ENCODE data around the gene ZDHHC18.

The ZDHHC18 gene

DNA sequence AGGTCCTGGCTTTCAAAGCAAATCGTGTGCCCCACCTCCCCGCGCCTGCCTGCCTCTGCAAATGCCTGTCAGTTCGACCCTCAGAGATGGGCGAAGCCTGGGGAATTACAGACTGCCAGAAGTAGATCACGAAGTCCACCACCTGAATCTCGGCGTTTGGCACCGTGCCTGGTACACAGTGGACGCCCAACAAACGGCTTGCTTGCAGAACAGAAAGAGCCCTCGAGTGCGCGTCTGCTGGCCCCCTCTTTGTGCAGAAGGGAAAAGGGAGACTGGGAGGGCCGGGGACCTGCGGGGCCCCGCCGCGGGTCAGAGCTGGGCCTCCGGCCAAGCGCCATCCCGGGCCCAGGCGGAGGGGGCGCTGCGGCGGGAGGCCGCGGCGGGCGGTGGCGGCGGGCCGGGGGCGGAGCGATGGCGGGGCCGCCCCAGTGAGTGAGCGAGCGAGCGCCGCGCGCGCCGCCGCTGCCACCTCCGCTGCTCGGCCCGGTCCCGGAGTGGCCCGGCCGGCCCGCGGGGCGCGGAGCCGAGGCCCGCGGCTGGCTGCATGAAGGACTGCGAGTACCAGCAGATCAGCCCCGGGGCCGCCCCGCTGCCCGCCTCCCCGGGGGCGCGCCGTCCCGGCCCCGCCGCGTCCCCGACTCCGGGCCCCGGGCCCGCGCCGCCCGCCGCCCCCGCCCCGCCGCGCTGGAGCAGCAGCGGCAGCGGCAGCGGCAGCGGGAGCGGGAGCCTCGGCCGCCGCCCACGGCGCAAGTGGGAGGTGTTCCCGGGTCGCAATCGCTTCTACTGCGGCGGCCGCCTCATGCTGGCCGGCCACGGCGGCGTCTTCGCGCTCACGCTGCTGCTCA, at the start of gene ZDHHC18:
Gene ZDHHC18 (plus strand): TSS at position 428 of the 845 bp plus-strand sequence. CDS start 117 bp downstream, at position 545.
- Histone ChIP-seq H3K4me1 (ENCODE audit: control insufficient read depth, low read depth, low read length) (peaks cover 5% of the 10 kb centered on the region), H3K4me3 (ENCODE audit: low read length) (peak within 1 kb of the TSS; percentile 55), H3K27me3 (ENCODE audit: control insufficient read depth, insufficient read depth, low read length) (no peaks in the 10 kb centered on the region), H3K27ac (ENCODE audit: low read length) (no peak within 1 kb of the TSS), H3K9me3 (ENCODE audit: control insufficient read depth, low read depth, low read length) (no peaks in the 10 kb centered on the region), H3K36me3 (ENCODE audit: control insufficient read depth, low read depth, low read length) (no peaks in the 10 kb centered on the region), H3K9ac (ENCODE audit: low read length) (peak within 1 kb of the TSS; percentile 43)

DNA sequence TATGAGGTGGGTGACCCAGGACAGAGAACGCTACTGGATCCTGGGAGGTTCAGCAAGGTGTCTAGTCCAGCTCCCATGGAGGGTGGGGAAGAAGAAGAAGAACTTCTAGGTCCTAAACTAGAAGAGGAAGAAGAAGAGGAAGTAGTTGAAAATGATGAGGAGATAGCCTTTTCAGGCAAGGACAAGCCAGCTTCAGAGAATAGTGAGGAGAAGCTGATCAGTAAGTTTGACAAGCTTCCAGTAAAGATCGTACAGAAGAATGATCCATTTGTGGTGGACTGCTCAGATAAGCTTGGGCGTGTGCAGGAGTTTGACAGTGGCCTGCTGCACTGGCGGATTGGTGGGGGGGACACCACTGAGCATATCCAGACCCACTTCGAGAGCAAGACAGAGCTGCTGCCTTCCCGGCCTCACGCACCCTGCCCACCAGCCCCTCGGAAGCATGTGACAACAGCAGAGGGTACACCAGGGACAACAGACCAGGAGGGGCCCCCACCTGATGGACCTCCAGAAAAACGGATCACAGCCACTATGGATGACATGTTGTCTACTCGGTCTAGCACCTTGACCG, 47.3 kb upstream of the ZDHHC18 start:
- Histone ChIP-seq H3K9me3 (ENCODE audit: control insufficient read depth, low read depth, low read length) (no peaks in the 10 kb centered on the region), H3K4me1 (ENCODE audit: control insufficient read depth, low read depth, low read length) (peaks cover 4% of the 10 kb centered on the region), H3K36me3 (ENCODE audit: control insufficient read depth, low read depth, low read length) (peaks cover 90% of the 10 kb centered on the region), H3K27me3 (ENCODE audit: control insufficient read depth, insufficient read depth, low read length) (no peaks in the 10 kb centered on the region), H3K9ac (ENCODE audit: low read length) (no peak overlapping the region), H3K27ac (ENCODE audit: low read length) (no peak overlapping the region), H3K4me3 (ENCODE audit: low read length) (no peak overlapping the region)

GRCh38 chr1:26780344-26780957, 46.0 kb upstream of the ZDHHC18 start:
- Histone ChIP-seq H3K4me3 (ENCODE audit: low read length) (no peak overlapping the region), H3K4me1 (ENCODE audit: control insufficient read depth, low read depth, low read length) (peaks cover 4% of the 10 kb centered on the region), H3K27me3 (ENCODE audit: control insufficient read depth, insufficient read depth, low read length) (no peaks in the 10 kb centered on the region), H3K9ac (ENCODE audit: low read length) (no peak overlapping the region), H3K36me3 (ENCODE audit: control insufficient read depth, low read depth, low read length) (peaks cover 77% of the 10 kb centered on the region), H3K27ac (ENCODE audit: low read length) (no peak overlapping the region), H3K9me3 (ENCODE audit: control insufficient read depth, low read depth, low read length) (no peaks in the 10 kb centered on the region)

GRCh38 chr1:26781206-26781825, 45.2 kb upstream of the ZDHHC18 start:
- Histone ChIP-seq H3K4me1 (ENCODE audit: control insufficient read depth, low read depth, low read length) (peaks cover 11% of the 10 kb centered on the region), H3K9ac (ENCODE audit: low read length) (no peak overlapping the region), H3K36me3 (ENCODE audit: control insufficient read depth, low read depth, low read length) (peaks cover 68% of the 10 kb centered on the region), H3K9me3 (ENCODE audit: control insufficient read depth, low read depth, low read length) (no peaks in the 10 kb centered on the region), H3K27me3 (ENCODE audit: control insufficient read depth, insufficient read depth, low read length) (no peaks in the 10 kb centered on the region), H3K4me3 (ENCODE audit: low read length) (no peak overlapping the region), H3K27ac (ENCODE audit: low read length) (no peak overlapping the region)

GRCh38 chr1:26782521-26783212, 43.8 kb upstream of the ZDHHC18 start:
- Histone ChIP-seq H3K9me3 (ENCODE audit: control insufficient read depth, low read depth, low read length) (no peaks in the 10 kb centered on the region), H3K27ac (ENCODE audit: low read length) (no peak overlapping the region), H3K4me1 (ENCODE audit: control insufficient read depth, low read depth, low read length) (peaks cover 21% of the 10 kb centered on the region), H3K27me3 (ENCODE audit: control insufficient read depth, insufficient read depth, low read length) (no peaks in the 10 kb centered on the region), H3K9ac (ENCODE audit: low read length) (no peak overlapping the region), H3K4me3 (ENCODE audit: low read length) (no peak overlapping the region), H3K36me3 (ENCODE audit: control insufficient read depth, low read depth, low read length) (peaks cover 58% of the 10 kb centered on the region)

DNA sequence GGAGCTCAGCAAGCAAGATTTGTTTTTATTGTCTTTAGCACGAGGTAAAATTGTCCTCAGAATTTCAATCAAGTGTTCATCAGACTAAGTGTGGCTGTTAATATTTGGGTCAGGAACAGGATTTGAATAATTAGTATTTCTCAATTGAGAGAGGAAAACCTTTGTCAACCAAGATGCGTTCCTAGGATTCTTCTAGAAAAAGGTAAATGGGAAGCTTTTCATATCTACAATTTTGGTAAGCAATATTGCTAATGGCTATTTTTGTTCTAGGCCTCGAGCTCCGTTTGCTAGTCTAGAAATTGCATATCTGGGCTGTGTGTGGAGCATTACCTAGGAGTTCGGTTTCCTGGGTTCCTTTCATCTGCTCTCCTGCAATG, 42.9 kb upstream of the ZDHHC18 start:
- Histone ChIP-seq H3K9me3 (ENCODE audit: control insufficient read depth, low read depth, low read length) (no peaks in the 10 kb centered on the region), H3K9ac (ENCODE audit: low read length) (no peak overlapping the region), H3K4me3 (ENCODE audit: low read length) (no peak overlapping the region), H3K27ac (ENCODE audit: low read length) (no peak overlapping the region), H3K36me3 (ENCODE audit: control insufficient read depth, low read depth, low read length) (peaks cover 49% of the 10 kb centered on the region), H3K4me1 (ENCODE audit: control insufficient read depth, low read depth, low read length) (peaks cover 25% of the 10 kb centered on the region), H3K27me3 (ENCODE audit: control insufficient read depth, insufficient read depth, low read length) (no peaks in the 10 kb centered on the region)

GRCh38 chr1:26784023-26784871, 42.2 kb upstream of the ZDHHC18 start:
- Histone ChIP-seq H3K4me3 (ENCODE audit: low read length) (no peak overlapping the region), H3K9me3 (ENCODE audit: control insufficient read depth, low read depth, low read length) (no peaks in the 10 kb centered on the region), H3K36me3 (ENCODE audit: control insufficient read depth, low read depth, low read length) (peaks cover 42% of the 10 kb centered on the region), H3K9ac (ENCODE audit: low read length) (no peak overlapping the region), H3K27ac (ENCODE audit: low read length) (no peak overlapping the region), H3K27me3 (ENCODE audit: control insufficient read depth, insufficient read depth, low read length) (no peaks in the 10 kb centered on the region), H3K4me1 (ENCODE audit: control insufficient read depth, low read depth, low read length) (peaks cover 30% of the 10 kb centered on the region)

DNA sequence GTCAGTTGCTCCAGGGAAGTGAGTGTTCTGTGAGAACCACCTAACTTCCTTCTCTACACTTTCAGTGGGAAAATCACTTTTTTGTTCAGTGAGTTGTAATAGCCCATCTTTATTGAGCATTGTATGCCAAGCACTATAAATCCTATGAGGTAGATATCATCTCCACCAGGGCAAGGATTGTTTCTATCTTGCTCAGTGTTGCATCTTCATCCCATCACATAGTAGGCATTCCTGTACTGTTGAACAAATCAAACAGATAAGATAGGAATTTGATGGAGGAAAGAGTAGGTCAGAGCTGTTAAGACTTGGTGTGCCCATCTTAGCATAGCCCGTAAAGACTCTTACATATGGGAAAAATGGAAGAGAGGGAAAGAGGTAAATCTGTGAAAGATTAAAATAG, 41.6 kb upstream of the ZDHHC18 start:
- peaks cover 36% of the 10 kb centered on the region for H3K36me3 ChIP-seq (ENCODE audit: control insufficient read depth, low read depth, low read length)
- no peaks in the 10 kb centered on the region for H3K27me3 ChIP-seq (ENCODE audit: control insufficient read depth, insufficient read depth, low read length)
- no peak overlapping the region for H3K4me3 ChIP-seq (ENCODE audit: low read length)
- H3K9me3 ChIP-seq (ENCODE audit: control insufficient read depth, low read depth, low read length): no peaks in the 10 kb centered on the region
- no peak overlapping the region for H3K27ac ChIP-seq (ENCODE audit: low read length)
- no peak overlapping the region for H3K9ac ChIP-seq (ENCODE audit: low read length)
- H3K4me1 ChIP-seq (ENCODE audit: control insufficient read depth, low read depth, low read length): peaks cover 30% of the 10 kb centered on the region

- no peaks in the 10 kb centered on the region for H3K9me3 ChIP-seq (ENCODE audit: control insufficient read depth, low read depth, low read length)
- peaks cover 27% of the 10 kb centered on the region for H3K36me3 ChIP-seq (ENCODE audit: control insufficient read depth, low read depth, low read length)
- H3K4me3 ChIP-seq (ENCODE audit: low read length): no peak overlapping the region
- peaks cover 30% of the 10 kb centered on the region for H3K4me1 ChIP-seq (ENCODE audit: control insufficient read depth, low read depth, low read length)
- no peaks in the 10 kb centered on the region for H3K27me3 ChIP-seq (ENCODE audit: control insufficient read depth, insufficient read depth, low read length)
- peak overlapping the region; percentile 78 for H3K9ac ChIP-seq (ENCODE audit: low read length)
- H3K27ac ChIP-seq (ENCODE audit: low read length): peak overlapping the region; percentile 67
These were observed 40.7 kb upstream of the ZDHHC18 start for GRCh38 chr1:26785611-26786436.
